ENCODE data around the gene MNX1.

DNA sequence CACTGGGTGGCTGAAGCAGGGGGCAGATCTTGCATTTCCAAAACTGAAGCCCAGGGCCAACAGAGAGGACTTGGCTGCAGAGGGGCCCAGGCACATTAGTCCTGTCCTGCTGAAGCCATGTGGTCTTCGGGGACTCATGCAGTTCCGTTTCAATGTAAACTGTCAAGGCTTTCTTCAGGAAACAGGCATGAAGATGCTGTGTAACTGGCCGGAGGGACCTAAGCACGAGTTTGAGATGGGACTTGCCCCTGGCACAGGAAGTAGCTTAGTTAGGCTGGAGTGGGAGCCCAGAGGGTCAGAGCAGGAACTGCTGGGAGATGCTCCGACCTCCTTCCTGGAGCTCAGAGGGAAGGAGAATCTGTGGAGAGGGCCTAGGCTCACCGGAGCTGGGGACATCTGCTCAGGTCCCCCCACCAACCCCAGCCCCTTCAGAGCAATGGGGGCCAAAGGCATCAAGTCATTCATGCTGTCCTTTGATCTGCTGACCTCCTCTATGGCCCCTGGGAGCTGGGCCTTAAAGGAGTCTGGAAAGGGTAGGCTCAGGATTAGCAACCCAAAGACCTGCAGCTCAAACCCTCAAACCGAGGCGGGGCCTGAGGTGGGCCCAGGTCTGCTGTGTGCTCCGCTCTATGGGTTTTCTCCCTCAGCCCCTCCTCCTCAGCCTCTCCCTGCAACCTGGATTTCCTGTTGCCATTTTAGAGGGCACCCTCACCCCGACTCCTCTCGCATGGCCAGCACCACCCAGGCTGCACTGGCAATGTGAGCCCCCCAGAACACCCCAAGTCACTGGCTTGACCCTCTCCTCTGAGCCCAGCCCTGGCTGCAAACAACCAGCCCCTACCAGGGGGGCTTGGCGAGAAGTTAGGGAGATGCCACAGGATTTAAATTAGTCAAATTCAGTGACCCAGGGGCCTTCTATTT, 4.4 kb upstream of the MNX1 start:
- TF ChIP-seq, protein P1, sequence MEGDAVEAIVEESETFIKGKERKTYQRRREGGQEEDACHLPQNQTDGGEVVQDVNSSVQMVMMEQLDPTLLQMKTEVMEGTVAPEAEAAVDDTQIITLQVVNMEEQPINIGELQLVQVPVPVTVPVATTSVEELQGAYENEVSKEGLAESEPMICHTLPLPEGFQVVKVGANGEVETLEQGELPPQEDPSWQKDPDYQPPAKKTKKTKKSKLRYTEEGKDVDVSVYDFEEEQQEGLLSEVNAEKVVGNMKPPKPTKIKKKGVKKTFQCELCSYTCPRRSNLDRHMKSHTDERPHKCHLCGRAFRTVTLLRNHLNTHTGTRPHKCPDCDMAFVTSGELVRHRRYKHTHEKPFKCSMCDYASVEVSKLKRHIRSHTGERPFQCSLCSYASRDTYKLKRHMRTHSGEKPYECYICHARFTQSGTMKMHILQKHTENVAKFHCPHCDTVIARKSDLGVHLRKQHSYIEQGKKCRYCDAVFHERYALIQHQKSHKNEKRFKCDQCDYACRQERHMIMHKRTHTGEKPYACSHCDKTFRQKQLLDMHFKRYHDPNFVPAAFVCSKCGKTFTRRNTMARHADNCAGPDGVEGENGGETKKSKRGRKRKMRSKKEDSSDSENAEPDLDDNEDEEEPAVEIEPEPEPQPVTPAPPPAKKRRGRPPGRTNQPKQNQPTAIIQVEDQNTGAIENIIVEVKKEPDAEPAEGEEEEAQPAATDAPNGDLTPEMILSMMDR (conservative IDR thresholded peaks at IDR 0.05): no peak
- TF ChIP-seq EZH2 (IDR thresholded peaks at IDR 0.05; ENCODE audit: low read depth): no peak
